H9 (cell line): ENCODE measurements around the gene SNRPF. TPM values are rescaled to one million over a fixed set of nuclear protein-coding genes. Genes with fewer than 3 reads are reported as not detected.

Experiments
- DNase-seq: peaks from one replicate; pipeline ENCODE4 v3.0.0-alpha.2; 2017
- H2AFZ ChIP-seq: one replicate; pipeline ENCODE4 v1.6.1; 2013; ENCODE audit warnings: mild to moderate bottlenecking, low read length, control low read depth, moderate library complexity
- H2AK5ac ChIP-seq: 2 replicates; pipeline ENCODE4 v1.6.1; 2013; ENCODE audit warnings: low read length, control low read depth, mixed read lengths; ENCODE audit not compliant: insufficient read length
- H2BK120ac ChIP-seq: one replicate; pipeline ENCODE4 v1.6.1; 2013; ENCODE audit warnings: low read depth, mild to moderate bottlenecking, low read length, control low read depth, inconsistent platforms; ENCODE audit not compliant: poor library complexity, severe bottlenecking
- H2BK12ac ChIP-seq: 2 replicates; pipeline ENCODE4 v1.6.1; 2013; ENCODE audit warnings: low read length, control low read depth, mixed read lengths, low read depth; ENCODE audit not compliant: insufficient read length
- H2BK15ac ChIP-seq: 2 replicates; pipeline ENCODE4 v1.6.1; 2013; ENCODE audit warnings: low read depth, low read length, control low read depth
- H2BK20ac ChIP-seq: one replicate; pipeline ENCODE4 v1.6.1; 2013; ENCODE audit warnings: low read depth, mild to moderate bottlenecking, low read length, control low read depth, inconsistent platforms; ENCODE audit not compliant: poor library complexity, severe bottlenecking
- H2BK5ac ChIP-seq: 2 replicates; pipeline ENCODE4 v1.6.1; 2013; ENCODE audit warnings: low read length, control low read depth, mixed read lengths; ENCODE audit not compliant: insufficient read length
- H3K14ac ChIP-seq: 2 replicates; pipeline ENCODE4 v1.6.1; 2013; ENCODE audit warnings: low read length, control low read depth; ENCODE audit not compliant: insufficient read depth
- H3K18ac ChIP-seq: 2 replicates; pipeline ENCODE4 v1.6.1; 2013; ENCODE audit warnings: low read depth, mild to moderate bottlenecking, mixed read lengths, low read length, control low read depth; ENCODE audit not compliant: insufficient read length
- H3K23ac ChIP-seq: 2 replicates; pipeline ENCODE4 v1.6.1; 2013; ENCODE audit warnings: low read length, control low read depth, mixed read lengths, low read depth; ENCODE audit not compliant: insufficient read length
- H3K23me2 ChIP-seq: 2 replicates; pipeline ENCODE4 v1.6.1; 2013; ENCODE audit warnings: low read depth, mild to moderate bottlenecking, mixed read lengths, low read length, control low read depth; ENCODE audit not compliant: insufficient read length, poor library complexity, severe bottlenecking
- H3K27ac ChIP-seq: 2 replicates; pipeline ENCODE4 v1.5.1; 2013; ENCODE audit warnings: low read length, control low read depth, mixed read lengths, low read depth; ENCODE audit not compliant: insufficient read length
- H3K27me3 ChIP-seq: 2 replicates; pipeline ENCODE4 v1.6.1; 2013; ENCODE audit warnings: low read length, control low read depth, inconsistent platforms; ENCODE audit not compliant: insufficient read depth
- H3K4ac ChIP-seq: 2 replicates; pipeline ENCODE4 v1.6.1; 2013; ENCODE audit warnings: low read depth, mild to moderate bottlenecking, control low read depth, inconsistent platforms, low read length, moderate library complexity
- H3K4me1 ChIP-seq: 2 replicates; pipeline ENCODE4 v1.6.1; 2013; ENCODE audit warnings: low read length, control low read depth, inconsistent platforms; ENCODE audit not compliant: insufficient read depth
- H3K4me2 ChIP-seq: 2 replicates; pipeline ENCODE4 v1.6.1; 2013; ENCODE audit warnings: low read length, control low read depth, mixed read lengths; ENCODE audit not compliant: insufficient read length, insufficient read depth
- H3K56ac ChIP-seq: 2 replicates; pipeline ENCODE4 v1.6.1; 2013; ENCODE audit warnings: low read depth, mild to moderate bottlenecking, mixed read lengths, low read length, control low read depth; ENCODE audit not compliant: insufficient read length
- H3K79me1 ChIP-seq: 2 replicates; pipeline ENCODE4 v1.6.1; 2013; ENCODE audit warnings: low read depth, mild to moderate bottlenecking, moderate library complexity, low read length, control low read depth, inconsistent platforms; ENCODE audit not compliant: insufficient read depth, poor library complexity, severe bottlenecking
- H3K79me2 ChIP-seq: 2 replicates; pipeline ENCODE4 v1.6.1; 2013; ENCODE audit warnings: low read length, control low read depth, inconsistent platforms; ENCODE audit not compliant: insufficient read depth
- H3K9ac ChIP-seq: 2 replicates; pipeline ENCODE4 v1.6.1; 2013; ENCODE audit warnings: low read length, control low read depth, mixed read lengths; ENCODE audit not compliant: insufficient read length; ENCODE audit errors: extremely low read depth
- H3K9me3 ChIP-seq: one replicate; pipeline ENCODE4 v1.6.1; 2013; ENCODE audit warnings: low read depth, low read length, inconsistent platforms; ENCODE audit not compliant: control insufficient read depth
- H3T11ph ChIP-seq: one replicate; pipeline ENCODE4 v1.6.1; 2013; ENCODE audit warnings: mild to moderate bottlenecking, low read length, control low read depth, inconsistent platforms
- H4K20me1 ChIP-seq: one replicate; pipeline ENCODE4 v1.6.1; 2013; ENCODE audit not compliant: control insufficient read depth, insufficient read length, insufficient read depth
- H4K5ac ChIP-seq: 2 replicates; pipeline ENCODE4 v1.6.1; 2013; ENCODE audit warnings: low read depth, mild to moderate bottlenecking, mixed read lengths, low read length, control low read depth; ENCODE audit not compliant: insufficient read length
- H4K8ac ChIP-seq: replicated peaks from 2 replicates; pipeline ENCODE4 v1.6.1; 2013; ENCODE audit warnings: low read length, control low read depth, mixed read lengths, low read depth; ENCODE audit not compliant: insufficient read length
- H4K91ac ChIP-seq: 2 replicates; pipeline ENCODE4 v1.6.1; 2013; ENCODE audit warnings: low read depth, mild to moderate bottlenecking, moderate library complexity, mixed read lengths, low read length, control low read depth; ENCODE audit not compliant: insufficient read length
- H3K27ac Mint-ChIP-seq, 3 experiments: 2 replicates in 2 of 3; 3 replicates in 1 of 3; pipeline ENCODE4 v1.8.0; 2020 to 2021; ENCODE audit warnings: mixed read lengths in 3 of 3, mild to moderate bottlenecking in 1 of 3, moderate library complexity in 1 of 3
- H3K27me3 Mint-ChIP-seq: 2 replicates; pipeline ENCODE4 v1.8.0; 2021; ENCODE audit warnings: low read depth, mild to moderate bottlenecking, moderate library complexity, mixed read lengths
- H3K36me3 Mint-ChIP-seq, 3 experiments: 2 replicates in 2 of 3; 3 replicates in 1 of 3; pipeline ENCODE4 v1.8.0; 2020 to 2021; ENCODE audit warnings: low read depth in 3 of 3, mixed read lengths in 3 of 3; ENCODE audit not compliant: insufficient read depth in 1 of 3
- H3K4me1 Mint-ChIP-seq, 2 experiments: 2 replicates each; pipeline ENCODE4 v1.8.0; 2020; ENCODE audit warnings: mixed read lengths in 2 of 2
- H3K4me3 Mint-ChIP-seq, 2 experiments: 2 replicates in 1 of 2; 3 replicates in 1 of 2; pipeline ENCODE4 v1.8.0; 2020 to 2021; ENCODE audit warnings: mild to moderate bottlenecking in 2 of 2, mixed read lengths in 2 of 2, moderate library complexity in 1 of 2
- H3K9me3 Mint-ChIP-seq, 2 experiments: 2 replicates in 1 of 2; 3 replicates in 1 of 2; pipeline ENCODE4 v1.8.0; 2020; ENCODE audit warnings: mild to moderate bottlenecking in 2 of 2, mixed read lengths in 2 of 2, moderate library complexity in 1 of 2
- CTCF ChIP-seq: fragments of 200-600 bp; sonication (generic); conservative IDR thresholded peaks from 3 replicates; pipeline ENCODE4 v1.8.0; 2021; ENCODE audit warnings: antibody characterized with exemption, mild to moderate bottlenecking
- WGBS: extraction: QIAGEN DNeasy Blood & Tissue Kit; methylation state at CpG from one replicate; pipeline ENCODE4 v1.1.7; 2013; ENCODE audit warnings: missing lambda C conversion rate, low lambda C conversion rate, mixed read lengths; ENCODE audit not compliant: insufficient read length; ENCODE audit errors: extremely low coverage; 5-methylcytosine and 5-hydroxymethylcytosine counted together
- total RNA-seq: library from RNA; stranded (reverse); gene quantifications from 2 replicates; pipeline ENCODE4 v1.2.1, GENCODE V29; 2021

SNRPF gene
- total RNA-seq, 1 experiment from 2014 or later = 77.1 TPM

GRCh38 chr12:95877622-95878021 lies 18.9 kb downstream of the SNRPF start:
- no peak overlapping the region for H2BK12ac ChIP-seq
- no peak overlapping the region for H3K4me2 ChIP-seq
- no peak overlapping the region for H2AK5ac ChIP-seq
- H3K79me2 ChIP-seq = no peaks in the 10 kb centered on the region
- H2BK120ac ChIP-seq = no peak overlapping the region
- no peak overlapping the region for H3T11ph ChIP-seq
- Mint-ChIP-seq H3K27me3 (no peaks in the 10 kb centered on the region), H3K4me1 (peaks cover 16 to 21% of the 10 kb centered on the region in 2 experiments), H3K9me3 (peaks cover 2 to 6% of the 10 kb centered on the region in 2 experiments; a peak in 4 of 5 replicates), H3K36me3 (peaks cover 2 to 9% (median 4%) of the 10 kb centered on the region in 3 experiments; a peak in 3 of 7 replicates), H3K4me3 (no peak overlapping the region), H3K27ac (no peak overlapping the region)
- no peaks in the 10 kb centered on the region for H3K9me3 ChIP-seq
- H3K14ac ChIP-seq = no peak overlapping the region
- no peak overlapping the region for H2AFZ ChIP-seq
- H3K27me3 ChIP-seq = no peaks in the 10 kb centered on the region
- no peak overlapping the region for H3K18ac ChIP-seq
- no peak overlapping the region for H2BK5ac ChIP-seq
- H3K79me1 ChIP-seq = no peaks in the 10 kb centered on the region
- no peak overlapping the region for H3K4ac ChIP-seq
- H2BK15ac ChIP-seq = no peak overlapping the region
- H4K8ac ChIP-seq = no peak overlapping the region
- no CpG with 5 or more reads among the region's 2 CpGs for WGBS
- H3K4me1 ChIP-seq = 0 out of 2 replicates have a peak, but pooled peaks cover 2% of the 10 kb centered on the region
- H3K56ac ChIP-seq = no peak overlapping the region
- no peak for TF ChIP-seq CTCF
- no peak for DNase-seq
- H4K20me1 ChIP-seq = no peaks in the 10 kb centered on the region
- no peak overlapping the region for H3K23ac ChIP-seq
- H3K23me2 ChIP-seq = no peaks in the 10 kb centered on the region
- H2BK20ac ChIP-seq = no peak overlapping the region
- no peak overlapping the region for H3K9ac ChIP-seq
- no peak overlapping the region for H4K5ac ChIP-seq
- H3K27ac ChIP-seq = no peak overlapping the region
- H4K91ac ChIP-seq = no peak overlapping the region
